GM12892 (cell line): ENCODE results near the gene ANKH.

Experiments used
- POLR2A ChIP-seq: IDR thresholded peaks from 2 replicates; pipeline ENCODE4 v1.6.1; 2011; ENCODE audit warnings: low read depth, low read length, control low read depth
- POLR2AphosphoS5 ChIP-seq: IDR thresholded peaks from 2 replicates; pipeline ENCODE4 v1.6.1; 2011; ENCODE audit warnings: low read depth, low read length, control low read depth
- TAF1 ChIP-seq: IDR thresholded peaks from 2 replicates; pipeline ENCODE4 v1.6.1; 2011; ENCODE audit warnings: low read depth, mild to moderate bottlenecking, control low read depth, low read length, borderline replicate concordance

DNA sequence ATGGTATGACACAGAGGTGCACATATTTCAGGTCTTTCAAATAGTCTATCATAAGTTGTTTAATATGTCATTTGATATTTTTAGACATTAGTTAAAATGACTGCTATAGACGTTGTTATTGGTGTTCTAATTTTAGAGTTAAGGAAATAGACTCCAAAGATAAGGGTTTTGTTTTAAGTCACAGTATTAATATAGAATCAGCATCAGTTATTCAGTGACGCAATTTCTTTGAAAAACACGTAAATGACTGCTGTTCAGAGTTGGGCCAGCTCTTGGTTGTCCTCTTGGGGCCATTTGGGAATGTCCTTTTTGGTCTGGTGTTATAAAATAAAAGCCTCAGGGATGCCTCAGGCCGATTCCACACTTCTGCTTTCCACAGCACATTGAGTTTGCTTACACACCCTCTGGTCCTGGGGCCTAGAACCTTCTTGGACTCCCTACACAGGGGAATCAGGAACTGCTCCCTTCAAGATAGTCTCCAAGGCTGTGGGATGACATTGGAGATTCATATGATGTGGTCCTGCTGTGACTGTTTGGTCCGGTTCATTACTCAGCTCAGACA is 192.7 kb downstream of the ANKH start:
- TF ChIP-seq POLR2A: no peak
- TF ChIP-seq TAF1: no peak
- TF ChIP-seq POLR2AphosphoS5: no peak
